Epithelial cell of esophagus (primary cell): Measurements from ENCODE around the gene MAD1L1.

ENCODE experiments used
- DNase-seq: peaks from one replicate; pipeline ENCODE4 v3.0.0; 2010; ENCODE audit warnings: low read depth
- H3K4me3 ChIP-seq: 2 replicates; pipeline ENCODE4 v1.5.1; 2011; ENCODE audit warnings: mild to moderate bottlenecking, low read length, control low read depth
- TF ChIP-seq, protein P1 (sequence below): IDR thresholded peaks from 2 replicates; pipeline ENCODE4 v1.5.1; 2011; ENCODE audit warnings: low read depth, mild to moderate bottlenecking, low read length, control low read depth, inconsistent platforms; ENCODE audit not compliant: insufficient read depth; ENCODE audit errors: missing control alignments

MAD1L1 gene

DNA sequence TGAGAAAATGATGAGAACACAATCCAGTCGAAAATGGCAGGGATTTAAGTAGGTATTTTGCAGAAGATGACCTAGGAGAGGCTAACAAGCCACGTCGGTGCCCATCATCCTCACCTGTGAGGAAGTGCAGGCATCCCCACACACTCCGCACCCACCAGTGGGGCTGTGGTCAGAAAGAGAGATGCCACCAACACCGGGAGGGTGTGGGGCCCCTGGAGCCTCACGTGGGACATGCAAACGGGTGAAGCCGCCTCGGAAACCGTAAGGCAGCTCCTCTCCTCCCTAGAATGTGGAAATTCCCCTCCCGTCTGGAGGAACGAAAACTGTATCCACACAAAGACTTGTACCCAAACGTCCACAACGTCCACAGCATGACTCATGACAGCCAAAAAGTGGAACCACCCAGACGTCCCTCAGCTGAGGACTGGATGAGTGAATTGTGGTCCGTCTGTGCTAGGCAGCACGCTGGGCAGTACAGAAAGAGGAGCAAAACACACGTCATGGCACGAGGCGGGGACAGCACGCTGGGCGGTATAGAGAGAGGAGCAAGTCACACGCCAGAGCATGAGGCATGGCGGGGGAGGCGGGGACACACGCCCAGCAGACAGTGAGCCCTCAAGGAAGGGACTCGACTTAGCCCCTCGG is 316.7 kb downstream of the MAD1L1 start:
- no peak overlapping the region for H3K4me3 ChIP-seq
- TF ChIP-seq, protein P1, sequence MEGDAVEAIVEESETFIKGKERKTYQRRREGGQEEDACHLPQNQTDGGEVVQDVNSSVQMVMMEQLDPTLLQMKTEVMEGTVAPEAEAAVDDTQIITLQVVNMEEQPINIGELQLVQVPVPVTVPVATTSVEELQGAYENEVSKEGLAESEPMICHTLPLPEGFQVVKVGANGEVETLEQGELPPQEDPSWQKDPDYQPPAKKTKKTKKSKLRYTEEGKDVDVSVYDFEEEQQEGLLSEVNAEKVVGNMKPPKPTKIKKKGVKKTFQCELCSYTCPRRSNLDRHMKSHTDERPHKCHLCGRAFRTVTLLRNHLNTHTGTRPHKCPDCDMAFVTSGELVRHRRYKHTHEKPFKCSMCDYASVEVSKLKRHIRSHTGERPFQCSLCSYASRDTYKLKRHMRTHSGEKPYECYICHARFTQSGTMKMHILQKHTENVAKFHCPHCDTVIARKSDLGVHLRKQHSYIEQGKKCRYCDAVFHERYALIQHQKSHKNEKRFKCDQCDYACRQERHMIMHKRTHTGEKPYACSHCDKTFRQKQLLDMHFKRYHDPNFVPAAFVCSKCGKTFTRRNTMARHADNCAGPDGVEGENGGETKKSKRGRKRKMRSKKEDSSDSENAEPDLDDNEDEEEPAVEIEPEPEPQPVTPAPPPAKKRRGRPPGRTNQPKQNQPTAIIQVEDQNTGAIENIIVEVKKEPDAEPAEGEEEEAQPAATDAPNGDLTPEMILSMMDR = no peak
- no peak for DNase-seq

DNA sequence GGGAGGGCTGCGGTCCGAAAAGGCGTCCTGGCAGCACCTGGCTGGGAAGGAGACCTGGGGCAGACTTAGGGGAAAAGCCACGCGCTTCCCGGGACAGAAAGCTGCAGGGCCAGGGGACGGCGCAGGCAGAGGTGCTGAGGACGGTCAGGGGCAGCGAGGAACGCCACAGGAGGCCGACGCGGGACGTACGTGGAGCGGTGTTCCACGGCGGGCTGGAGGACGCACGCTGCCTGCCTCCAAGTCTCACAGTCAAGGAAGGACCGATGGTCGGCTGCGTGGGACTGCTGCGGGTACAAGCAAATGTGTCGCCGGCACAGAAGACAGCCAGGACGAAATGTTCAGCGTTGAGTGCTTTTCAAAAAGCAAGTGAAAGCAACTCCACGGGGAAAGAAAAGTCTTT is 317.4 kb downstream of the MAD1L1 start:
- DNase-seq = no peak
- TF ChIP-seq, protein P1 = no peak
- H3K4me3 ChIP-seq = no peak overlapping the region

- no peak overlapping the region for H3K4me3 ChIP-seq
- TF ChIP-seq, protein P1 = no peak
- DNase-seq = no peak
These were observed 318.0 kb downstream of the MAD1L1 start for GRCh38 chr7:1914743-1915142.

DNA sequence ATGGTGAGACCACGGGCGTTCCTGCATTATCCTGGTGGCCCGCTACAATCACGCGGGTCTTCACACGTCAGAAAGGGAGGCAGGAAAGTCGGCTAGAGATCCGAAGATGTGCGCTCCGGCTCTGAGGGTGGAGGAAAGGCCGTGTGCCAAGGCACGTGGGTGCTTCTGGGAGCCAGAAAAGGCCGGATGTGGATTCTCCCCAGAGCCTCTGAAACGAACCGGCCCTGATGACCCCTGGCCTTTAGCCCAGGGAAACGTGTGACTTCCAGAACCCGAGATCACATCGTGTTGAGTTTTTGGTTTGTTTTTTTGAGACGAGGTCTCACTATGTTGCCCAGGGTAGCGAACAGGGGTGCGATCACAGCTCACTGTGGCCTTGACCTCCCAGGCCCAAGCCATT is 318.4 kb downstream of the MAD1L1 start:
- DNase-seq = no peak
- TF ChIP-seq, protein P1 = no peak

GRCh38 chr7:1913466-1914282 is 319.1 kb downstream of the MAD1L1 start:
- no peak overlapping the region for H3K4me3 ChIP-seq
- TF ChIP-seq, protein P1 = no peak
- no peak for DNase-seq

More for the DNA sequence above, 318.4 kb downstream of the MAD1L1 start:
- H3K4me3 ChIP-seq = no peak overlapping the region

GRCh38 chr7:1912593-1913465 is 319.9 kb downstream of the MAD1L1 start:
- TF ChIP-seq, protein P1 = no peak
- no peak overlapping the region for H3K4me3 ChIP-seq
- DNase-seq = no peak
